Measurements from ENCODE around the gene MYOZ3. TPM values are rescaled to one million over a fixed set of nuclear protein-coding genes. Genes with fewer than 3 reads are reported as not detected.
A peak's percentile ranks its signal among the peaks of the same experiment; 100 is the strongest.

Gene MYOZ3
- total RNA-seq, 1 donor from 2014 or later, result 12.0 TPM

- Mint-ChIP-seq H3K27me3 (ENCODE audit: unreplicated experiment) (peaks cover 16% of the 10 kb centered on the region), H3K27ac (ENCODE audit: unreplicated experiment) (no peak overlapping the region), H3K4me3 (ENCODE audit: unreplicated experiment) (no peak overlapping the region), H3K36me3 (ENCODE audit: low read depth, unreplicated experiment) (peaks cover 12% of the 10 kb centered on the region), H3K9me3 (ENCODE audit: unreplicated experiment) (no peaks in the 10 kb centered on the region), H3K4me1 (ENCODE audit: unreplicated experiment) (peaks cover 29% of the 10 kb centered on the region)
- TF ChIP-seq, protein P1, sequence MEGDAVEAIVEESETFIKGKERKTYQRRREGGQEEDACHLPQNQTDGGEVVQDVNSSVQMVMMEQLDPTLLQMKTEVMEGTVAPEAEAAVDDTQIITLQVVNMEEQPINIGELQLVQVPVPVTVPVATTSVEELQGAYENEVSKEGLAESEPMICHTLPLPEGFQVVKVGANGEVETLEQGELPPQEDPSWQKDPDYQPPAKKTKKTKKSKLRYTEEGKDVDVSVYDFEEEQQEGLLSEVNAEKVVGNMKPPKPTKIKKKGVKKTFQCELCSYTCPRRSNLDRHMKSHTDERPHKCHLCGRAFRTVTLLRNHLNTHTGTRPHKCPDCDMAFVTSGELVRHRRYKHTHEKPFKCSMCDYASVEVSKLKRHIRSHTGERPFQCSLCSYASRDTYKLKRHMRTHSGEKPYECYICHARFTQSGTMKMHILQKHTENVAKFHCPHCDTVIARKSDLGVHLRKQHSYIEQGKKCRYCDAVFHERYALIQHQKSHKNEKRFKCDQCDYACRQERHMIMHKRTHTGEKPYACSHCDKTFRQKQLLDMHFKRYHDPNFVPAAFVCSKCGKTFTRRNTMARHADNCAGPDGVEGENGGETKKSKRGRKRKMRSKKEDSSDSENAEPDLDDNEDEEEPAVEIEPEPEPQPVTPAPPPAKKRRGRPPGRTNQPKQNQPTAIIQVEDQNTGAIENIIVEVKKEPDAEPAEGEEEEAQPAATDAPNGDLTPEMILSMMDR (IDR thresholded peaks at IDR 0.05; ENCODE audit: unreplicated experiment), result no peak
- DNase-seq (ENCODE audit: low spot score), result no peak
These were observed 5.8 kb upstream of the MYOZ3 start for GRCh38 chr5:150655221-150655620.

DNA sequence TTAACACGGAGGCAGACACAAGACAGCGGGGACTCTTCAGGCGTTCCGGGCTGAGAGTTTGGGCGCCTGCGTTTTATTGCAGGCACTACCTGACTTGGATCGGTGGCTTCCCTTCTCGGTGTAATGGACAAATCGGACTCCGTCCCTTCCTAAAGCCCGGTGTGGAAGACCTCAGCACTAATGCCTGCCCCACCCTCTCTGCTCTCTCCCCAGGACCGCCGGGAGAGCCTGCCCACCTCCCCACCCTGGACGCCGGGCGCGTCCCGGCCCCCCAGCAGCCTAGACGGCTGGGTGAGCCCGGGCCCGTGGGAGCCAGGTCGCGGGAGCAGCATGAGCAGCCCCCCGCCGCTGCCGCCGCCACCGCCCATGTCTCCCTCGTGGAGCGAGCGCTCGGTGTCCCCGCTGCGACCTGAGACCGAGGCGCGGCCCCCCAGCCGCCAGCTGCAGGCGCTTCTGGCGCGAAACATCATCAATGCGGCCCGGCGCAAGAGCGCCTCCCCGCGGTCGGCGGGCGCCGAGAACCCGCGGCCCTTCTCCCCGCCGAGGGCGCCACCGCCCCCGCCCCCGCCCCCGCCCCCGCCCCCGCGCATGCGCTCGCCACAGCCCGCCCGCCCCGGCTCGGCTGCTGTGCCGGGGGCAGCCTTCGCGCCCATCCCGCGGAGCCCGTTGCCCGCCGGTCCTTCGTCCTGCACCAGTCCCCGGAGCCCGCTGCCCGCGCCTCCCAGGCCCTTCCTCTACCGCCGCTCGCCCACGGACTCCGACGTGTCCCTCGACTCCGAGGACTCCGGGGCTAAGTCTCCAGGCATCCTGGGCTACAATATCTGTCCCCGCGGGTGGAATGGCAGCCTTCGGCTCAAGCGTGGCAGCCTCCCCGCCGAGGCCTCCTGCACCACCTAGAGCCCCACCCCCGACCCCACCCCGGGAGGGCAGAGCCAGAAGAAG is 4.6 kb upstream of the MYOZ3 start:
- DNase-seq (ENCODE audit: low spot score), result peak; percentile 84
- Mint-ChIP-seq H3K4me1 (ENCODE audit: unreplicated experiment) (peaks cover 36% of the 10 kb centered on the region), H3K9me3 (ENCODE audit: unreplicated experiment) (no peaks in the 10 kb centered on the region), H3K4me3 (ENCODE audit: unreplicated experiment) (peak overlapping the region; percentile 85), H3K27me3 (ENCODE audit: unreplicated experiment) (peaks cover 17% of the 10 kb centered on the region), H3K27ac (ENCODE audit: unreplicated experiment) (no peak overlapping the region), H3K36me3 (ENCODE audit: low read depth, unreplicated experiment) (peaks cover 13% of the 10 kb centered on the region)
- TF ChIP-seq, protein P1 (IDR thresholded peaks at IDR 0.05; ENCODE audit: unreplicated experiment), result peak; percentile 76

GRCh38 chr5:150658121-150658520 is 2.9 kb upstream of the MYOZ3 start:
- TF ChIP-seq, protein P1 (IDR thresholded peaks at IDR 0.05; ENCODE audit: unreplicated experiment), result no peak
- DNase-seq (ENCODE audit: low spot score), result no peak
- H3K27me3 Mint-ChIP-seq (ENCODE audit: unreplicated experiment), result peaks cover 14% of the 10 kb centered on the region
- no peaks in the 10 kb centered on the region for H3K9me3 Mint-ChIP-seq (ENCODE audit: unreplicated experiment)
- peaks cover 13% of the 10 kb centered on the region for H3K36me3 Mint-ChIP-seq (ENCODE audit: low read depth, unreplicated experiment)
- peaks cover 32% of the 10 kb centered on the region for H3K4me1 Mint-ChIP-seq (ENCODE audit: unreplicated experiment)
- H3K27ac Mint-ChIP-seq (ENCODE audit: unreplicated experiment), result no peak overlapping the region
- H3K4me3 Mint-ChIP-seq (ENCODE audit: unreplicated experiment), result no peak overlapping the region

GRCh38 chr5:150658699-150659265 is 2.3 kb upstream of the MYOZ3 start:
- TF ChIP-seq, protein P1 (IDR thresholded peaks at IDR 0.05; ENCODE audit: unreplicated experiment), result no peak
- Mint-ChIP-seq H3K4me3 (ENCODE audit: unreplicated experiment) (peak overlapping the region; percentile 78), H3K27me3 (ENCODE audit: unreplicated experiment) (peaks cover 14% of the 10 kb centered on the region), H3K36me3 (ENCODE audit: low read depth, unreplicated experiment) (peaks cover 13% of the 10 kb centered on the region), H3K9me3 (ENCODE audit: unreplicated experiment) (no peaks in the 10 kb centered on the region), H3K4me1 (ENCODE audit: unreplicated experiment) (peaks cover 32% of the 10 kb centered on the region), H3K27ac (ENCODE audit: unreplicated experiment) (no peak overlapping the region)
- no peak for DNase-seq (ENCODE audit: low spot score)
